HEK293 (cell line): ENCODE measurements around the gene MSL3B.

Experiments
- CTCF ChIA-PET: fragments of 350-600 bp; formaldehyde crosslinking; extraction: SDS; loops from one replicate; lab custom pipeline; 2021; ENCODE audit warnings: antibody characterized with exemption; lab: Yijun Ruan, JAX
- POLR2A ChIA-PET: fragments of 300-600 bp; formaldehyde crosslinking; extraction: SDS; loops from one replicate; lab custom pipeline; 2020; ENCODE audit warnings: antibody characterized with exemption, inconsistent platforms; lab: Yijun Ruan, JAX
- H3K27ac ChIP-seq: fragments of 200-500 bp; sonication (Bioruptor generic); 2 replicates; pipeline ENCODE4 v1.5.1; 2014; ENCODE audit warnings: low read depth, low read length, control low read depth, inconsistent platforms; ENCODE audit errors: extremely low read depth
- H3K36me3 ChIP-seq, 2 experiments: fragments of 200-500 bp in 1 of 2; sonication (Bioruptor generic) in 1 of 2; 1 replicate in 1 of 2; 2 replicates in 1 of 2; pipeline ENCODE4 v1.5.1; 2014 to 2017; ENCODE audit warnings: inconsistent platforms in 2 of 2, low read length in 2 of 2; ENCODE audit not compliant: control insufficient read depth in 2 of 2, insufficient read depth in 1 of 2
- H3K4me1 ChIP-seq: fragments of 200-500 bp; sonication (Bioruptor generic); 2 replicates; pipeline ENCODE4 v1.5.1; 2014; ENCODE audit warnings: mild to moderate bottlenecking, low read length, inconsistent platforms; ENCODE audit not compliant: control insufficient read depth, insufficient read depth
- H3K4me3 ChIP-seq: 2 replicates; pipeline ENCODE4 v1.5.1; 2011; ENCODE audit warnings: low read depth, mild to moderate bottlenecking, control low read depth, low read length, moderate library complexity
- H3K9me3 ChIP-seq: fragments of 200-500 bp; sonication (Bioruptor generic); 2 replicates; pipeline ENCODE4 v1.5.1; 2014; ENCODE audit warnings: low read depth, low read length, inconsistent platforms; ENCODE audit not compliant: control insufficient read depth, insufficient read depth
- BCL11B ChIP-seq: fragments of 450-650 bp; formaldehyde crosslinking; IDR thresholded peaks from 2 replicates; pipeline ENCODE4 v1.5.1; 2016; ENCODE audit warnings: low read depth, missing biosample characterization, missing genetic modification characterization
- CTCF ChIP-seq: fragments of 450-650 bp; formaldehyde crosslinking; IDR thresholded peaks from 2 replicates; pipeline ENCODE4 v1.5.1; 2016; ENCODE audit warnings: missing biosample characterization, missing genetic modification characterization
- GFI1B ChIP-seq: fragments of 450-650 bp; formaldehyde crosslinking; IDR thresholded peaks from 2 replicates; pipeline ENCODE4 v1.5.1; 2016; ENCODE audit warnings: missing biosample characterization, missing genetic modification characterization
- MZF1 ChIP-seq: fragments of 450-650 bp; formaldehyde crosslinking; IDR thresholded peaks from 2 replicates; pipeline ENCODE4 v1.5.1; 2017; ENCODE audit warnings: missing biosample characterization, missing genetic modification characterization, borderline replicate concordance
- TCF7L2 ChIP-seq: IDR thresholded peaks from 2 replicates; pipeline ENCODE4 v1.6.1; 2011; ENCODE audit warnings: low read depth, mild to moderate bottlenecking, inconsistent platforms, low read length, moderate library complexity, borderline replicate concordance
- ZBTB44 ChIP-seq: fragments of 450-650 bp; IDR thresholded peaks from 2 replicates; pipeline ENCODE4 v1.5.1; 2018; ENCODE audit warnings: missing biosample characterization, mild to moderate bottlenecking, missing genetic modification characterization
- ZBTB49 ChIP-seq: fragments of 450-650 bp; formaldehyde crosslinking; IDR thresholded peaks from 2 replicates; pipeline ENCODE4 v1.5.1; 2016; ENCODE audit warnings: missing biosample characterization, missing genetic modification characterization, low read depth
- ZNF112 ChIP-seq: fragments of 450-650 bp; formaldehyde crosslinking; IDR thresholded peaks from 2 replicates; pipeline ENCODE4 v1.5.0; 2017; ENCODE audit warnings: missing biosample characterization, missing genetic modification characterization
- ZNF121 ChIP-seq: fragments of 450-650 bp; formaldehyde crosslinking; IDR thresholded peaks from 2 replicates; pipeline ENCODE4 v1.5.1; 2016; ENCODE audit warnings: missing biosample characterization, missing genetic modification characterization
- ZNF211 ChIP-seq: fragments of 450-650 bp; formaldehyde crosslinking; IDR thresholded peaks from 2 replicates; pipeline ENCODE4 v1.5.1; 2016; ENCODE audit warnings: low read depth, missing biosample characterization, missing genetic modification characterization
- ZNF24 ChIP-seq: fragments of 450-650 bp; formaldehyde crosslinking; IDR thresholded peaks from 2 replicates; pipeline ENCODE4 v1.5.1; 2016; ENCODE audit warnings: missing biosample characterization, missing genetic modification characterization
- ZNF362 ChIP-seq: fragments of 450-650 bp; formaldehyde crosslinking; IDR thresholded peaks from 2 replicates; pipeline ENCODE4 v1.5.1; 2016; ENCODE audit warnings: missing biosample characterization, missing genetic modification characterization
- ZNF426 ChIP-seq: fragments of 450-650 bp; formaldehyde crosslinking; IDR thresholded peaks from 2 replicates; pipeline ENCODE4 v1.5.1; 2017; ENCODE audit warnings: missing biosample characterization, missing genetic modification characterization, mild to moderate bottlenecking, inconsistent platforms, moderate library complexity
- ZNF501 ChIP-seq: fragments of 450-650 bp; formaldehyde crosslinking; IDR thresholded peaks from 2 replicates; pipeline ENCODE4 v1.5.1; 2016; ENCODE audit warnings: missing biosample characterization, missing genetic modification characterization
- ZNF654 ChIP-seq: fragments of 450-650 bp; formaldehyde crosslinking; IDR thresholded peaks from 2 replicates; pipeline ENCODE4 v1.5.1; 2016; ENCODE audit warnings: low read depth, missing biosample characterization, missing genetic modification characterization
- ZNF777 ChIP-seq: fragments of 450-650 bp; formaldehyde crosslinking; IDR thresholded peaks from 2 replicates; pipeline ENCODE4 v1.5.1; 2017; ENCODE audit warnings: missing biosample characterization, missing genetic modification characterization, borderline replicate concordance
- ZSCAN23 ChIP-seq: fragments of 450-650 bp; formaldehyde crosslinking; IDR thresholded peaks from 2 replicates; pipeline ENCODE4 v1.5.1; 2016; ENCODE audit warnings: missing biosample characterization, missing genetic modification characterization

MSL3B gene

GRCh38 chr2:233857511-233858141 is 10.6 kb downstream of the MSL3B start:
- no peaks in the 10 kb centered on the region for H3K9me3 ChIP-seq
- no peak for TF ChIP-seq ZNF211
- TF ChIP-seq TCF7L2: no peak
- 0 out of 2 replicates have a peak, but pooled peaks have one; percentile 6 for TF ChIP-seq ZNF654 (tag by site-specific recombination)
- peak; percentile 59 for TF ChIP-seq CTCF (tag by site-specific recombination)
- CTCF ChIA-PET: interaction anchor here (0.5 to 2.5 kb wide), 22 partner anchors 9 to 675 kb away, joined by 3 to 18 read pairs (median 4); no protein-coding TSS in a partner anchor
- H3K4me1 ChIP-seq: no peaks in the 10 kb centered on the region
- no peak overlapping the region for H3K27ac ChIP-seq
- no peak overlapping the region for H3K4me3 ChIP-seq
- POLR2A ChIA-PET: no interaction called here
- peaks cover under 1 to 10% of the 10 kb centered on the region in 2 experiments; a peak in 2 of 3 replicates for H3K36me3 ChIP-seq

GRCh38 chr2:233856184-233856583 is 12.0 kb downstream of the MSL3B start:
- H3K9me3 ChIP-seq: no peaks in the 10 kb centered on the region

GRCh38 chr2:233855345-233855744 is 12.8 kb downstream of the MSL3B start:
- Histone ChIP-seq H3K4me1 (no peaks in the 10 kb centered on the region), H3K4me3 (no peak overlapping the region), H3K9me3 (no peaks in the 10 kb centered on the region), H3K36me3 (peaks cover 17 to 32% of the 10 kb centered on the region in 2 experiments; a peak in 2 of 3 replicates), H3K27ac (no peak overlapping the region)
- TF ChIP-seq ZNF777 (tag by site-specific recombination) (no peak), ZNF426 (tag by site-specific recombination) (no peak), ZNF362 (tag by site-specific recombination) (no peak), ZBTB49 (tag by site-specific recombination) (no peak)
- ChIA-PET POLR2A (no interaction called here), CTCF (interaction anchor here (0.6 to 2.2 kb wide), 3 partner anchors 9 to 1607 kb away, joined by 3 to 7 read pairs (median 4); no protein-coding TSS in a partner anchor)

More at GRCh38 chr2:233856184-233856583, 12.0 kb downstream of the MSL3B start:
- TF ChIP-seq GFI1B (tag by site-specific recombination): no peak
- no peak for TF ChIP-seq ZBTB44 (tag by site-specific recombination)
- no peak for TF ChIP-seq ZNF211
- TF ChIP-seq BCL11B (tag by site-specific recombination): no peak
- no peak for TF ChIP-seq ZNF121 (tag by site-specific recombination)
- no peak for TF ChIP-seq MZF1 (tag by site-specific recombination)
- no peak for TF ChIP-seq ZNF112 (tag by site-specific recombination)
- no peak for TF ChIP-seq ZNF501 (tag by site-specific recombination)
- no peak for TF ChIP-seq ZNF24 (tag by site-specific recombination)
- no peak for TF ChIP-seq ZSCAN23
- H3K36me3 ChIP-seq: peaks cover 9 to 23% of the 10 kb centered on the region in 2 experiments; a peak in 2 of 3 replicates
- no peak overlapping the region for H3K27ac ChIP-seq
- H3K4me3 ChIP-seq: no peak overlapping the region
- no peaks in the 10 kb centered on the region for H3K4me1 ChIP-seq
- POLR2A ChIA-PET: no interaction called here
- CTCF ChIA-PET: interaction anchor here (0.5 to 2.5 kb wide), 5 partner anchors 10 to 1890 kb away, joined by 3 to 18 read pairs (median 5); no protein-coding TSS in a partner anchor
